GM19193 (cell line): ENCODE measurements around the gene ANKIB1.

ENCODE experiments used
- POLR2A ChIP-seq: IDR thresholded peaks from 4 replicates; pipeline ENCODE4 v1.6.1; 2011; ENCODE audit not compliant: insufficient read depth, insufficient read length; ENCODE audit errors: extremely low read depth

Gene ANKIB1

DNA sequence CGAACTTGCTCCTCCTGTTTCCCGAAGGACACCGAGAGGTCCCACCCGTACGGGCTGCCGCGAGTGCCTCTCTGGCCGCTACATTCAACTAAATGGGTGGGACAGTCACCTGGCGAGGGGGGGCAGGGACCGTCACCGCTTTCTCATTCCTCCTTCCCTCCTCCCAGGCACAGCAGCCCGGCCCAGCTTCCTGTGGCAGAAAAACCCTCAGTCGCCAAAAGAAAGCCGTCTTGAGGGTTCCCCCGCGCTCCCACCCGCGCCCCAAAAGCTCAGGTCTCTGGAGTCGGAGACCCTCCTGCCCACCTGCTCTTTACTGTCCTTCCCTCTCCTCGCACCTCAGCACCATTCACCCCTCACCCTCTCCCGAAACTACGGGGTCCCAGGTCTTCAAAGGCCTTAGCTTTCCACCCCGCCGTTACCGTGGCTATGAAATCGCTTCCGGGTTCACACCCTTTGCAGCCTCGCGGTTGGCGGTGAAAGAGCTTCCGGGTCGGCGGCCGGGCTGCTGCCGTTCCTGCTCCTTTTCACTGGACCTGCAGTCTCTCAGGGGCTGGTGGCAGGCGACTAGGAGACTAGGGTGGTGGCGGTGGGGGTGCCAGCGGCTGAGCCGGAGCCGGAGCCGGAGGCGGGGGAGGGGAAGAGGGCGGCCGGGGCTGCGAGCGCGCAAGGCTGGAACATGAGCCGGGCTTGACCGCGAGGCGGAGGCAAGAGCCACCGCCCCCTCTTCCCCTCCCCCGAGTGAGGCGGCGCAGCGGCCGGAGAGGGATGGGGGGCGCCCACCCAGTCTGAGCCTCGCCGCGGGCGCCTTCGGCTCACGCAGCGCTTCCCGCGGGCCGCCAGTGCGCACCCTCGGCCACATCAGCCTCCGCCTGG lies at the start of gene ANKIB1, which contains the start of gene KRIT1:
ANKIB1 (plus strand) TSS at position 488 of the 873 bp plus-strand sequence. CDS start 49,005 bp downstream, outside the sequence.
KRIT1 (minus strand) TSS at position 428 of the 873 bp plus-strand sequence. CDS start 3,779 bp downstream, outside the sequence.
- peak; percentile 86 for TF ChIP-seq POLR2A

DNA sequence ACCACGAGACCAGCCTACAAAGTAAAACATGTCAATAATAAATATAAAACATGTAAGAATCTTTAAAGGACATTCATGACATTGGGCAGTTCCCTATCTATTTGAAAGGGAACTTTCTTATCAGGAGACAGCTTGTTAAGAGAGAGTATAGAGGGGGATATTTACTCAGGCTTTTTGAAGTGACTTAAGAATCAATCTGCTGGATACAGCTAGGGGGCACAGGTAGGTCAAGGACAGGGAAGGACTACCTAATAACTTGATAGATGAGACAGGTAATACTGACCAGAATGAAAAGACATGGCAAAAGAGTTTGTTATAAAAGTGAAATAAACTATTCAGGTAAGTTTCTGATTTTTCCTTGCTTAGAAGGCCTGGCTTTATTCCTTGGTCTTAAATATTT lies 45.0 kb upstream of the ANKIB1 start:
- no peak for TF ChIP-seq POLR2A

- no peak for TF ChIP-seq POLR2A
Measured at GRCh38 chr7:92205987-92206386, 39.8 kb upstream of the ANKIB1 start.

- no peak for TF ChIP-seq POLR2A
Measured at GRCh38 chr7:92206672-92207071, 39.1 kb upstream of the ANKIB1 start.

DNA sequence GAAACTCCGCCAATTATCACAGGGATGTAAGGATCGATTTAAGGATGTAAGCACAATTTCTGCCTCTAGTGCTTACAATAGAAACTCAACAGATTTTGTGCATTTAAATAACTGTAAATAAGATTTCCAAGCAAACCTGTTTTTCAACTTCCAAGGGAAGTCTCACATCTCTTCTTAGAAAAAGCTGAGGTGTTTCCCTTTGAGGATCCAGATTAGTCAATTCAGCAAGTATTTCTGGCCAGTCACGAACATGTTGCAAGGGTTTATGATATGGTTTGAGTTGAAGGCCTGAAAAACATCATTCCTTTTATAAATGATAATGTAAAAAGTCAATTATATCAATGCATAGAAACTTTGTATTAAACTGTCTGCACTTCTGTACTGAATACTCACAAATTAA lies 24.0 kb upstream of the ANKIB1 start:
- no peak for TF ChIP-seq POLR2A

- no peak for TF ChIP-seq POLR2A
Measured at GRCh38 chr7:92226981-92227380, 18.8 kb upstream of the ANKIB1 start.

DNA sequence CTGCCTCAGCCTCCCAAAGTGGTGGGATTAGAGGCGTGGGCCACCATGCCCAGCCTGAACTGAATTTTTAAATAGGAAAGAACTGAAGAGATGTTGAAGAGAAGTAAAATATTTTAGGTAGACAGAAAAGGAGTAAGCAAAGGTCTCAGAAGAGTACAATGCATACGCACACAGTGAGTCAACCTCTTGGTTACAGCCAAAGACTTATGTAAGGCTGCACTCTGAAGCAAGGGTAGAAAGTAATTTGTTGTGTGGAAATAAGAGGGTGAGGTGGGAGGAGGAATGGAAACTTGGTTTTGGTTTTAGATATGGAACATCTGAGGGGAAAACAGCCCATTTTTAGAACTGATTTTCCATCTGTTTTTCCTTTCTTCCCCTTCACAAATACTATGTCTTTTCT lies 17.7 kb upstream of the ANKIB1 start:
- TF ChIP-seq POLR2A, result no peak

- no peak for TF ChIP-seq POLR2A
Measured at GRCh38 chr7:92228742-92229141, 17.0 kb upstream of the ANKIB1 start.

- no peak for TF ChIP-seq POLR2A
Measured at GRCh38 chr7:92230547-92230946, 15.2 kb upstream of the ANKIB1 start.

- no peak for TF ChIP-seq POLR2A
Measured at GRCh38 chr7:92242972-92243371, 2.8 kb upstream of the ANKIB1 start.

DNA sequence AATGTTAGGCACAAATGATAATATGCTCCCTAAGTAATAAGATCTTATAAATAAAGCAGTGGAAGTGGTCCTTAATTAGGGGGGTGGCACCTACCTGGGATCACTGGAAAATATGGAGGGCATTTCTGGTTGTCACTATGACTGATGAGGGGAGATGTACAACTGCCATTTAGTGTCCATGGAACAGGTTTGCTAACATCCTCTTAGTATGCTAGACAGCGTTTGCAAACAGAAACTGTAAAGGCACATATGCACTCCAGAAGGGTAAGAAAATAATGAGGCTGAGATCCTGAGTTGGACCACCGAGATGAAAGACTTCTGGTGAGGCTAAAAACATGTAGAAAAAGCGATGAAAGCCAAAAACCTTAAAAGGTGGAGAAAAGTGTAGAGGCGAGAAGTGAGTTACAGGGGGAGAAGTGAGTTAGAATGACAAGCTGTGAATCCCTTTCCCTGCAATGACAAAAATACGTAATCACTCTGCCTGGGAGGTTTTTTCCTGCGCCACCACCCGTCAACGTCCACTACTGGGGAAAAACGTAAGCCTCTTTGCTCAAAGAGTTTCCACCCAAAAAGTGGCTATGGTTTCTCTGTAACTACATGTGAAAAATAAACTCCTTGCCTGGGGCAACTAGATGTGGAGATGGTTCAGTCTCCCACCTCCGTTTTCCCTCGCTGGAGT lies 827 bp upstream of the ANKIB1 start:
- TF ChIP-seq POLR2A, result no peak

GRCh38 chr7:92246360-92247101 lies 757 bp downstream of the ANKIB1 start:
- no peak for TF ChIP-seq POLR2A

GRCh38 chr7:92250603-92251002 lies 4.8 kb downstream of the ANKIB1 start:
- TF ChIP-seq POLR2A, result no peak

- TF ChIP-seq POLR2A, result no peak
Measured at GRCh38 chr7:92251181-92251580, 5.4 kb downstream of the ANKIB1 start.

DNA sequence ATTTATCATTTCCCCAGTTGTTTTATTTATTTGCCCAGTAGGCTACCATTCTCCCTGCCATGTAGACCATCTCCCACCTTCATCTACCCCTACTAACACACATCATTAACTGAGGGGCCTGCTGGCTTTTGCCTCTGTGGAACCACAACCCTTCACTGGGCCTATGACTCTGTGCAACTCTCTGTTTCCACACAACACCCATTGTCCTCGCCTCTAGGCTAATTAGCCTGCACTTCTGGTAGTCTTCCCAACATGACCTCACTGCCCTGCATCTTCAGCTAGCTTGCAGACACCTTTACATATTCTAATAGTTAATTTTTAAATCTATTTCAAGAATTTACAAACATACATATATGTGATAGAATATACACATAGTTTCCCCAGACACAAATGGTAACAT lies 7.5 kb downstream of the ANKIB1 start:
- no peak for TF ChIP-seq POLR2A
